ENCODE measurements around the gene PCLAF.
"Not testable (repeated sequence)": the region's sequence is repeated elsewhere in the genome, so short reads cannot be mapped to it uniquely, and the experiment has no call there.

Gene PCLAF

DNA sequence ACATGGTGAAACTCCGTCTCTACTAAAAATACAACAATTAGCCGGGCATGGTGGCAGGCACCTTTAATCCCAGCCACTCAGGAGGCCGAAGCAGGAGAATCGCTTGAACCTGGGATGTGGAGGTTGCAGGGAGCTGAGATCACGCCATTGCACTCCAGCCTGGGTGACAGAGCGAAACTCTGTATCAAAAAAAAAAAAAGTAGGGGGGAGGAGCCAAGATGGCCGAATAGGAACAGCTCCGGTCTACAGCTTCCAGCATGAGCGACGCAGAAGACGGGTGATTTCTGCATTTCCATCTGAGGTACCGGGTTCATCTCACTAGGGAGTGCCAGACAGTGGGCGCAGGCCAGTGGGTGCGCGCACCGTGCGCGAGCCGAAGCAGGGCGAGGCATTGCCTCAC is 54.8 kb downstream of the PCLAF start:
- DNase-seq (ENCODE audit: low read depth in 3 of 3, low spot score in 1 of 3): not testable (repeated sequence)

DNA sequence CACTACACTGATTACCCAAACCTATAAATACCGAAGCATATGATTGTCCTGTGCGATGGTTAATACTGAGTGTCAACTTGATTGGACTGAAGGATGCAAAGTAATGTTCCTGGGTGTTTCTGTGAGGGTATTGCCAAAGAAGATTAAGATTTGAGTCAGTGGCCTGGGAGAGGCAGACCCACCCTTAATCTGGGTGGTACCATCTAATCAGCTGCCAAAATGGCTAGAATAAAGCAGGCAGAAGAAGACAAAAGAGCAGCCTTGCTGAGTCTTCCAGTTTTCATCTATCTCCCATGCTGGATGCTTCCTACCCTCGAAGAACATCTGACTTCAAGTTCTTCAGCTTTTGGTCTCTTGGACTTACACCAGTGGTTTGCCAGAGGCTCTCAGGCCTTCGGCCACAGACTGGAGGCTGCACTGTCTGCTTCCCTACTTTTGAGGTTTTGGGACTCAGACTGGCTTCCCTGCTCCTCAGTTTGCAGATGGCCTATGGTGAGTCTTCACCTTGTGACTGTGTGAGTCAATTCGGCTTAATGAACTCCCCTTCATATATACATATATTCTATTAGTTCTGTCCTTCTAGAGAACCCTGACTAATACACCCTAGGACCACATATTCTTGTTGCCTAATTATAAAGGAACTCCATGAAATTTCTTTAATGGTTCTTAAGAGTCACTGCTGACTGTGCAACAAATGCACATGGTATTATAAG is 56.9 kb downstream of the PCLAF start:
- no peak for DNase-seq (ENCODE audit: low read depth in 3 of 3, low spot score in 1 of 3)

DNA sequence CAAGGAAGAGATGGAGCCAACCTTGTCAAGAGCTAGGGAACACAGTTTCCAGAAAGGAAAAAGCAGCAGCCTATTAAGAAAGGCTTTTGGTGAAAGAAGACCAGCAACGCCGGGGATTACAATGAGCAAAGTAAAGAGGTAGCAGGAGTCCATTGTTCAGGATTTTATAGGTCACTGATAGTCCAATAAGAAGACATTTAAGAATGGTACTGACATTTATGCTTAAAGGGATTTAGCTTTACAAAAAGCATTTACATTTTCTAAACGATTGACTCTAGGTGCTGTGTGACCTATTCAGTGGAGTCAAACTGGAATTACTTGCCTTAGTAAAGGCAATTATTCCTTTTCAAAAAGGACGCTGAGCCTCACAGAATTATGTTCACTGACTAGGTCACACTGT is 66.0 kb downstream of the PCLAF start:
- DNase-seq (ENCODE audit: low read depth in 3 of 3, low spot score in 1 of 3): no peak

DNA sequence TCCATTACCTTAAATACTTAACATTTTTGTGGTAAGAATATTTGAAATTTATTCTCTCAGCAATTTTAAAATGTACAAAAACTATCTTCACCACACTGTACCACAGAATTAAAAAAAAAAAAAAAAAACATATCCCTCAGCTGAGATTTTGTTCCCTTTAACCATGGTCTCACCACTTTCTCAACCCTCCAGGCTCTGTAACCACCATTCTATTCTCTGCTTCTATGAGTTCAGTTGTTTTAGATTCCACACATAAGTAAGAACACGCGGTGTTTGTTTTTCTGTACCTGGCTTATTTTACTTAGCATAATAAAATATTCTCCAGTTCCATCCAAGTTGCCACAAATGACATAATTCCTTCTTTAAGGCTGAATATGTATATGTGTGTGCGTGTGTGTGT is 66.8 kb downstream of the PCLAF start:
- DNase-seq (ENCODE audit: low read depth in 3 of 3, low spot score in 1 of 3): no peak

Data from stimulated activated CD4-positive, alpha-beta T cell treated with anti-CD3 and anti-CD28 coated beads, TNF-alpha, amount 100 ng/mL, for 1 hour (primary cell).